HG03175 (cell line): Measurements from ENCODE around the gene SETBP1.

Source experiments
- ATAC-seq: cut with Tn5 transposase; IDR thresholded peaks from one replicate; pipeline ENCODE4 v1.9.1; 2021; ENCODE audit warnings: mild to moderate bottlenecking, moderate library complexity; ENCODE audit not compliant: unreplicated experiment

The SETBP1 gene

GRCh38 chr18:45004546-45005080 is 323.9 kb downstream of the SETBP1 start:
- no peak for ATAC-seq

- ATAC-seq, result no peak
These were observed 326.2 kb downstream of the SETBP1 start for GRCh38 chr18:45006934-45007333.

- no peak for ATAC-seq
These were observed 326.8 kb downstream of the SETBP1 start for GRCh38 chr18:45007531-45007930.

GRCh38 chr18:45008694-45009413 is 328.2 kb downstream of the SETBP1 start:
- no peak for ATAC-seq

- no peak for ATAC-seq
These were observed 329.1 kb downstream of the SETBP1 start for GRCh38 chr18:45009756-45010155.

GRCh38 chr18:45012286-45012685 is 331.6 kb downstream of the SETBP1 start:
- ATAC-seq, result no peak

GRCh38 chr18:45014047-45014501 is 333.4 kb downstream of the SETBP1 start:
- ATAC-seq, result no peak

- ATAC-seq, result no peak
These were observed 335.1 kb downstream of the SETBP1 start for GRCh38 chr18:45015788-45016128.

GRCh38 chr18:45019469-45019868 is 338.8 kb downstream of the SETBP1 start:
- ATAC-seq, result no peak

GRCh38 chr18:45023519-45023918 is 342.8 kb downstream of the SETBP1 start:
- no peak for ATAC-seq

- ATAC-seq, result no peak
These were observed 343.8 kb downstream of the SETBP1 start for GRCh38 chr18:45024357-45025088.

- no peak for ATAC-seq
These were observed 344.4 kb downstream of the SETBP1 start for GRCh38 chr18:45025089-45025450.

GRCh38 chr18:45026162-45026561 is 345.5 kb downstream of the SETBP1 start:
- peak; percentile 49 for ATAC-seq

- ATAC-seq, result no peak
These were observed 353.5 kb downstream of the SETBP1 start for GRCh38 chr18:45034179-45034578.

GRCh38 chr18:45037618-45038017 is 356.9 kb downstream of the SETBP1 start:
- no peak for ATAC-seq

- no peak for ATAC-seq
These were observed 358.7 kb downstream of the SETBP1 start for GRCh38 chr18:45039376-45039775.

GRCh38 chr18:45040879-45041278 is 360.2 kb downstream of the SETBP1 start:
- no peak for ATAC-seq

- ATAC-seq, result no peak
These were observed 364.1 kb downstream of the SETBP1 start for GRCh38 chr18:45044787-45045186.

- ATAC-seq, result no peak
These were observed 365.5 kb downstream of the SETBP1 start for GRCh38 chr18:45046228-45046627.

GRCh38 chr18:45046961-45047360 is 366.3 kb downstream of the SETBP1 start:
- no peak for ATAC-seq

GRCh38 chr18:45049578-45050319 is 369.1 kb downstream of the SETBP1 start:
- ATAC-seq, result no peak
